Activated T-cell treated with anti-CD3 and anti-CD28 coated beads, Interleukin-2, amount 50 U/mL, for 4 hours (primary cell): ENCODE measurements around the gene SMIM13. TPM values are rescaled to one million over a fixed set of nuclear protein-coding genes. Genes with fewer than 3 reads are reported as not detected.
"Not testable (repeated sequence)": the region's sequence is repeated elsewhere in the genome, so short reads cannot be mapped to it uniquely, and the experiment has no call there.

Experiments used
- ATAC-seq, 2 donors: fragments of 200-7000 bp; cut with Tn5 transposase; one replicate each; pipeline ENCODE4 v1.10.0; 2021
- DNase-seq: peaks from one replicate; pipeline ENCODE4 v3.0.0-alpha.2; 2020
- H3K27me3 Mint-ChIP-seq: one replicate; pipeline ENCODE4 v1.8.0; 2021; ENCODE audit warnings: low read depth, mixed read lengths
- H3K36me3 Mint-ChIP-seq: one replicate; pipeline ENCODE4 v1.8.0; 2022; ENCODE audit warnings: mixed read lengths; ENCODE audit not compliant: insufficient read depth
- H3K4me1 Mint-ChIP-seq: one replicate; pipeline ENCODE4 v1.8.0; 2021; ENCODE audit warnings: low read depth, mixed read lengths
- H3K4me3 Mint-ChIP-seq: one replicate; pipeline ENCODE4 v1.8.0; 2021; ENCODE audit warnings: mild to moderate bottlenecking, moderate library complexity, mixed read lengths
- H3K9me3 Mint-ChIP-seq: one replicate; pipeline ENCODE4 v1.8.0; 2021; ENCODE audit warnings: mixed read lengths
- total RNA-seq, 3 donors: library from RNA; stranded (reverse); gene quantifications; one replicate each; pipeline ENCODE4 v1.2.1, GENCODE V29; 2021

Gene SMIM13
- total RNA-seq, 3 donors from 2014 or later = 13.7 to 15.2 (median 14.9) TPM

DNA sequence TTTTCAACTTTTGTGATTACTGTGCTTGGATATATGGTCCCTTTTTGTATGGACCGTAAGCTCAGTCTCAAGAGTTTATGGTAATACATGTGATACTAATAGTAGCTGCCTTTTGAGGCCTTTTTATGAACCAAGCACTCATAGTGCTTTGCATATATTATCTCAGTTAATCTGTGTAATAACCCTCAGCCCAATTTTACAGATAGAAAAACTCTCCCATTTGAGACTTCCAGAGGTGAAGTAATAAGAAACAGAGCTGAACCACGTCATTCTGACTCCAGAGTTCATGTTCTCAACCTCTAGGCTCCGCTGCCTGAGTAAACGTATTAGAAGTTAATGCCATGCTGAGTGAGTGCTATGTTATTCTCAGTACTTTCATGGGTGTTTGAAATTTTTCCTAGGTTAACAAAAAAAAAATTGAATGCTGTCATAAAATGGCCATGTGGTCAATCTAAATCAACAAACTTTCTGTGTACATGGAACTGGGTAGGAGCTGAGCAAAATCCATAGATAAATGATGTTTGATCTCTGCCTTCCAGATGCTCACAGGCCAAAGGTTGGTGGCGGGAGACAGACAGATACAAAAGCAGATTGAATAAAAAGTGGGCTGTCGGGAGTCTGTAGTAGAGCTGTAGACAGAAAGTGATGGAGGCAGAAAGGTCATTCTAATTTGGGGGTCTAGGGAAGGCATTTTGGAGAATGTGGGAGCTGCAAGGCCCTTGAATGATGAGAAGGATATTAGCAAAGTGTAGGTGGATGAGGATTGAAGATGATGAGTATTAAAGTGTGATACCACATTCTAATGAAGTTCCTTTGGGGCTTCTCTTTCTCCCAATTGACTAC lies 26.9 kb upstream of the SMIM13 start:
- ATAC-seq (no peak), DNase-seq (no peak)
- H3K4me1 Mint-ChIP-seq = no peaks in the 10 kb centered on the region
- H3K4me3 Mint-ChIP-seq = no peak overlapping the region
- H3K9me3 Mint-ChIP-seq = no peaks in the 10 kb centered on the region
- H3K27me3 Mint-ChIP-seq = peaks cover 6% of the 10 kb centered on the region
- H3K36me3 Mint-ChIP-seq = no peaks in the 10 kb centered on the region

DNA sequence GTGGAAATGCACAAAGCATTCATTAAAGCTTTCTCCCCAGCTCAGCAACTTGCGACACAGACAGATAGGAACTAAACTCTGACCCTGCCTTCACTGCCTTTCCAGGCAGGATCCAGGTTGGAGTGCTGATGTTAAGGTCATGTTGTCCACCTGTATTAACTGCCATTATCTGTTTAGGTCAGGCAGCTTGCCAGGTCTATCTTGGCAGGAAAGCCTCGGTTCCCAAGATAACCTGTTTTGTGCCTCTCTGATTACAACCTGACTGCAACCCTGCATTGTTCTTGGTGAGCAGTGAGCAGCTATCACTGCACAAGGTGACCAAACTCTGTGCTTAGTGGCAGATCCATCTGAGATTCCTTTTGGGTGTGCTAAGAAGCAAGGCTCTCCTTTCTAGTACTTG lies 26.3 kb upstream of the SMIM13 start:
- DNase-seq = no peak
- Mint-ChIP-seq H3K36me3 (no peaks in the 10 kb centered on the region), H3K9me3 (no peaks in the 10 kb centered on the region), H3K27me3 (peaks cover 5% of the 10 kb centered on the region), H3K4me3 (no peak overlapping the region), H3K4me1 (no peaks in the 10 kb centered on the region)
- ATAC-seq = no peak

DNA sequence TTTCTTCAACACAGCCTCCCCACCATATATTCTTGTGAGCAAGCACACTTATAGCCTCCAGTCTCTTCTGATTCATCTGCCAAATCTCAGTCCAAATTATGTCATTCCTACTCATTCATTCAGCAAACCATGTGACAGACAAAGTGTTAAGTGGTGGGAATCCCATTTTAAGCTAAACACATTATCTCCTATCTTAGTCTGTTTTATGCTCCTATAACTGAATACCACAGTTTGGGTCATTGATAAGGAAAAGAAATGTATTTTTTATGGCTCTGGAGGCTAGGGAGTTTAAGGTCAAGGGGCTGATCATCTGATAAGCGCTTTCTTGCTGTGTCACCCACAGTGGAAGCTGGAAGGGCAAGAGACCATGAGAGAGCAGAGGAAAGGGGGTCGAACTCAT lies 23.9 kb upstream of the SMIM13 start:
- DNase-seq (no peak), ATAC-seq (no peak)
- no peaks in the 10 kb centered on the region for H3K27me3 Mint-ChIP-seq
- H3K4me1 Mint-ChIP-seq = no peaks in the 10 kb centered on the region
- no peak overlapping the region for H3K4me3 Mint-ChIP-seq
- H3K36me3 Mint-ChIP-seq = no peaks in the 10 kb centered on the region
- H3K9me3 Mint-ChIP-seq = no peaks in the 10 kb centered on the region

DNA sequence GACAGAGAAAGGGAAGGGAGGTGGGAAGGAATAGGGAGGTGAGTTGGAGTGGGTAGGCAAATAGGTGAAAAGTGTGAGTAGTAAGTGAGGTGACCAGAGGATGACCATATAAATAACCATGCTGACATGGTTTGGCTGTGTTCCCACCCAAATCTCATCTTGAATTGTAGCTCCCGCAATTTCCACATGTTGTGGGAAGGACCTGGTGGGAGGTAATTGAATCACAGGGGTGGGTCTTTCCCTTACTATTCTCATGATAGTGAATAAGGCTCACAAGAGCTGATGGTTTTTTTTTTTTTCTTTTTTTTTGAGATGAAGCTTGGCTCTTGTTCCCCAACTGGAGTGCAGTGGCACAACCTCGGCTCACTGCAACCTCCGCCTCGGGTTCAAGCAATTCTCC lies 21.5 kb upstream of the SMIM13 start:
- H3K36me3 Mint-ChIP-seq = no peaks in the 10 kb centered on the region
- ATAC-seq = no peak
- H3K4me3 Mint-ChIP-seq = no peak overlapping the region
- no peaks in the 10 kb centered on the region for H3K9me3 Mint-ChIP-seq
- DNase-seq = no peak
- no peaks in the 10 kb centered on the region for H3K4me1 Mint-ChIP-seq
- H3K27me3 Mint-ChIP-seq = no peaks in the 10 kb centered on the region

DNA sequence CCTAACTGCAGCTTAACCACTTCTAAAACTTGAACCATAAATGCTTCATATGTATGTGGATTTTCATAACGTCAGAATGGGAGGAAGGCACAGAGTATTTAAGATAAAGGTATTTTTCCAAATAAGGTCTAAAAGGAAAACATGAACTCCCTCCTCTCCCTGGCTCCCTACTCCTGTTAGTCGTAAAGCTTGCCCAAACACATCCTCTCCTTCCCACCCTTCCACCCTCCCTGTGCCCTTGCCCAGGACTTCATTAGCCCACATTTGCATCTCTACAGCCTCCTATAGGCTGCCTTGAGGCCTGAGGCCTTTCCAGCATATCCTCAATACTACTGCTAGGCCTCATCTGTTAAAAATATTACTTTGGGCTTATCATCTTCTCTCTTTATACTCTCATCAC lies 17.1 kb upstream of the SMIM13 start:
- H3K27me3 Mint-ChIP-seq = peaks cover 2% of the 10 kb centered on the region
- no peaks in the 10 kb centered on the region for H3K4me1 Mint-ChIP-seq
- no peak overlapping the region for H3K4me3 Mint-ChIP-seq
- ATAC-seq (no peak), DNase-seq (no peak)
- H3K36me3 Mint-ChIP-seq = no peaks in the 10 kb centered on the region
- H3K9me3 Mint-ChIP-seq = no peaks in the 10 kb centered on the region

DNA sequence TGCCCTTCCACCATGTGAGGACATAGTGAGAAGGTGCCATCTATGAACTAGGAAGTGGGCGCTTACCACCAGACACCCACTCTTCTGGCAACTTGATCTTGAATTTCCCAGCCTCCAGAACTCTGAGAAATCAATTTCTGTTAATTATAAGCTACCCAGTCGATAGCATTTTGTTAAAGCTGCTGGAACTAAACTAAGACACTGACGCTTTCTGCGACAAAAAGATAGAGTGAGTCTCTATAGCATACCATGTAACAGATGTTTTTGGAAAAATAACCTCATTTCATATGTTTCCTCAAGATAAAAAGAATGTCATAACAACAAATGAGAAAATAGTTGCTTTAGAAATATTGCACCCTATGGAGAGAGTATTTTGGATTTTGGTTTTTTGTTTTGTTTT lies 15.4 kb upstream of the SMIM13 start:
- DNase-seq (no peak), ATAC-seq (no peak)
- Mint-ChIP-seq H3K27me3 (peaks cover 2% of the 10 kb centered on the region), H3K4me1 (no peaks in the 10 kb centered on the region), H3K9me3 (no peaks in the 10 kb centered on the region), H3K4me3 (no peak overlapping the region), H3K36me3 (no peaks in the 10 kb centered on the region)

DNA sequence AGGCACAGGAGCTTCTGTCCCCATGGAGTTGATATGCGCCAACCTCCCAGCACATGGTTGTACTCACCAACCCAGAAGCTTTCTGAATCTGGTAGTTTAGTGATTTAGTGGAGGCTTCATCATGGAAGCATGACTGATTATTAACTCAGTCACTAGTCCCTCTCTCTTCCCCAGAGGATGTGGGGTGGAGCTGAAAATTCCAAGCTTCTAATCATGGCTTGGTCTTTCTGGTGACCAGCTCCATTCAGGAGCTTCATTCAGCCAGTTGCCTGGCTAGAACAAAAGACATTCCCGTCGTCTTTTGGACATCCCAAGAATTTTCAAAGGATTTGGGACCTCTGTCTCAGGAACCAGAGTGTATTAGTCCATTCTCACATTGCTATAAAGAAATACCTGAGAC lies 13.3 kb upstream of the SMIM13 start:
- no peak overlapping the region for H3K4me3 Mint-ChIP-seq

DNA sequence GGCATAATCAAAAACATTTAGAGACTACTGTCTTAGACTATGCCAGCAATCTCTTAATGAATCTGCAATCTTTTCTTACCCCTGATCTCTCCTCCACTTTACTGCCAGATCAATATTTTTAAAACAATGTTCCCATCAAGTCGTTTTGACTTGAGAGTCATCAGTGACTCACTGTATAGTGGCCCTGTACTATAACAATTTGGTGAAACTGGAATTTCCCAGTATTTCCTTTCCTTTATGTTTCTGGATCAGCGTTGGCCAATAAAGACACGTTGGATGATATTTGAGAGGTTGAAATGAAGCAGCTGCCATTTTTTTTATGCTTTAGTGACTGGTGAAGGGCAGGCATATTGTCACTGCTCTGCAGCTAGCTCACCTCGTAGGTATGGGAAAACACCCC lies 10.1 kb upstream of the SMIM13 start:
- peaks cover 11% of the 10 kb centered on the region for H3K27me3 Mint-ChIP-seq
- no peak for ATAC-seq

More for the DNA sequence above, 13.3 kb upstream of the SMIM13 start:
- Mint-ChIP-seq H3K27me3 (peaks cover 5% of the 10 kb centered on the region), H3K36me3 (no peaks in the 10 kb centered on the region), H3K4me1 (no peaks in the 10 kb centered on the region), H3K9me3 (no peaks in the 10 kb centered on the region)
- ATAC-seq (no peak), DNase-seq (no peak)

DNA sequence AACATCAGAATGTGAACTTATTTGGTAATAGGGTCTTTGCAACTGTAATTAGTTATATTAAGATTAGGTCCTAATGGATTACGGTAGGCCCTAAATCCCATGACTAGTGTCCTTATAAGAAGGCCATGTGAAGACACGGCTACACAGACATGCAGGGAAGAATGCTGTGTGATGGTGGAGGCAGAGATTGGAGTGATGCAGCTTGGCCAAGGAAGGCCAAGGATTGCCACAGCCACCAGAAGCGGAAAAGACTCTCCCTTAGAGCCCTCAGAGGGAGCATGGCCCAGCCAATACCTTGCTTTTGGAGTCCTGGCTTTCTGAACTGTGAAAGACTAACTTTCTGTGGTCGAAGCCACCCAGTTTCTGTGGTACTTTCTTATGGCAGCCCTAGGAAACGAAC lies 9.7 kb upstream of the SMIM13 start:
- H3K4me3 Mint-ChIP-seq = no peak overlapping the region
- peaks cover 11% of the 10 kb centered on the region for H3K27me3 Mint-ChIP-seq
- H3K9me3 Mint-ChIP-seq = no peaks in the 10 kb centered on the region
- H3K36me3 Mint-ChIP-seq = no peaks in the 10 kb centered on the region
- no peak for DNase-seq
- no peak for ATAC-seq
- no peaks in the 10 kb centered on the region for H3K4me1 Mint-ChIP-seq

More for the DNA sequence above, 10.1 kb upstream of the SMIM13 start:
- Mint-ChIP-seq H3K36me3 (no peaks in the 10 kb centered on the region), H3K4me3 (no peak overlapping the region), H3K9me3 (no peaks in the 10 kb centered on the region), H3K4me1 (no peaks in the 10 kb centered on the region)
- no peak for DNase-seq

DNA sequence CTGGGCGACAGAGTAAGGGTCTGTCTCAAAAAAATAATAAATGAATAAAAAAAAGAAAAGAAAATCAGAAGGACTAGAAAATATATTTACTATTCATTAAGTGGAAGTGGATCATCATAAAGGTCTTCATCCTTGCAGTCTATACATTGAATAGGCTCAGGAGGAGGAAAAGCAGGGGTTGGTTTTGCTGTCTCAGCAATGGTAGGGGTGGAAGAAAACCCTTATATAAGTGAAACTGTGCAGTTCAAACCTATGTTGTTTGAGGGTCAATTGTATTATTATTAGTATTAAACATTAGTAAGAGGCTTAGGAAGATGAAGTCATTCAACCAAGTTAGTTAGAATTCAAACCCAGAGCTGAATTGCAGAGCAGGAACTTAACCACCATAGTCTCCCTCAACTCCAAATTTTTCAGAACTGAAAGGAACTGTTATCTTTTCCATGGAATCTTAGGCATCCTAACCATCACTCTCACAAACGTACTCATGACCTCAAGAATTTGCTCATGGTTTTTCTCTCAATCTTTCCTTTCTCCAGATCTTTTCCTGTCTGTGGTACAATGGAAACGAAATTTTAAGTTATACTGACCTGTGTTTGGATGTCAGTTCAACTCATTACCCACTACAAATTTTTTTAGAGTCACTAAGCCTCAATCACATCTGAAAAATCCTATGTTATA lies 7.7 kb upstream of the SMIM13 start:
- ATAC-seq (no peak), DNase-seq (no peak)
- H3K4me1 Mint-ChIP-seq = no peaks in the 10 kb centered on the region
- H3K9me3 Mint-ChIP-seq = no peaks in the 10 kb centered on the region
- H3K36me3 Mint-ChIP-seq = no peaks in the 10 kb centered on the region
- peaks cover 9% of the 10 kb centered on the region for H3K27me3 Mint-ChIP-seq
- no peak overlapping the region for H3K4me3 Mint-ChIP-seq

DNA sequence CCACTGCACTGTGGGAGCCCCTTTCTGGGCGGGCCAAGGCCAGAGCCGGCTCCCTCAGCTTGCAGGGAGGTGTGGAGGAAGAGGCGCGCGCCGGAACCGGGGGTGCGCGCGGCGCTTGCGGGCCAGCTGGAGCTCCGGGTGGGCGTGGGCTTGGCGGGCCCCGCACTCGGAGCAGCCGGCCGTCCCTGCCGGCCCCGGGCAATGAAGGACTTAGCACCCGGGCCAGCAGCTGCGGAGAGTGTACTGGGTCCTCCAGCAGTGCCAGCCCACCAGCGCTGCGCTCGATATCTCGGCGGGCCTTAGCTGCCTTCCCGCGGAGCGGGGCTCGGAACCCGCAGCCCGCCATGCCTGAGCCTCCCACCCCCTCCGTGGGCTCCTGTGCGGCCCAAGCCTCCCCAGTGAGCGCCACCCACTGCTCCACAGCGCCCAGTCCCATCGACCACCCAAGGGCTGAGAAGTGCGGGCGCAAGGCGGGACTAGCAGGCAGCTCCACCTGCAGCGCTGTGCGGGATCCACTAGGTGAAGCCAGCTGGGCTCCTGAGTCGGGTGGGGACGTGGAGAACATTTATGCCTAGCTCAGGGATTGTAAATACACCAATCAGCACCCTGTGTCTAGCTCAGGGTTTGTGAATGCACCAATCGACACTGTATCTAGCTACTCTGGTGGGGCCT lies 6.4 kb upstream of the SMIM13 start:
- ATAC-seq, H3K36me3 Mint-ChIP-seq, DNase-seq, H3K4me1 Mint-ChIP-seq, H3K27me3 Mint-ChIP-seq, H3K9me3 Mint-ChIP-seq, H3K4me3 Mint-ChIP-seq: not testable (repeated sequence)

DNA sequence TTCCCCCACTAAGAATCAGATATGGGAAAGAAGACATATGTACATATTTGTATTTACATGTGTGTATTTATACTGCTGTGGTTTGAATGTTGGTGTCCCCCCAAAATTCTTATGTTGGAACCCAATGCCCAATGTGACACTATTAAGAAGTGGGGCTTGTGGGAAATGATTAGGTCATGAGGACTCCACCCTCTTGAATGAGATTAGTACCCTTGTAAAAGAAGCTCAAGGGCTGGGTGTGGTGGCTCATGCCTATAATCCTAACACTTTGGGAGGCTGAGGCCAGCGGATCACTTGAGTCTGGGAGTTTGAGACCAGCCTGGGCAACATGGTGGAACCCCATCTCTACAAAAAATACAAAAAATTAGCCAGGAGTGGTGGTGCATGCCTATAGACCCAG lies 3.9 kb upstream of the SMIM13 start:
- Mint-ChIP-seq H3K4me3 (no peak overlapping the region), H3K9me3 (no peaks in the 10 kb centered on the region), H3K36me3 (no peaks in the 10 kb centered on the region), H3K27me3 (peaks cover 6% of the 10 kb centered on the region), H3K4me1 (peaks cover 9% of the 10 kb centered on the region)
- ATAC-seq (no peak), DNase-seq (no peak)

DNA sequence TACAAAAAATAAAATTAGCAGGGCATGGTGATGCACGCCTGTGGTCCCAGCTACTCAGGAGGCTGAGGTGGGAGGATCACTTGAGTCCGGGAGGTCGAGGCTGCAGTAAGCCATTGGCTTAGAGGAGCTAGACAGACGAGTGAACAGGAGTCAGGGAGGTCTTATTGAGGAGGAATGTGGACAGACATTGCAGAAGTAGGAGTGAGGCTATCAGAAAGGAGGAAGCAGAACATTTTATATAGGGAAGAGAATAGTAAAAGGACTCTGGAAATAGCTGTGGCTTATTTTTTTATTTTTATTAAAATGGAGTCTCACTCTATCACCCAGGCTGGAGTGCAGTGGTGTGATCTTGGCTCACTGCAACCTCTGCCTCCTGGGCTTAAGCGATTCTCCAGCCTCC lies 2.5 kb upstream of the SMIM13 start:
- H3K36me3 Mint-ChIP-seq, DNase-seq, H3K4me3 Mint-ChIP-seq, ATAC-seq, H3K27me3 Mint-ChIP-seq, H3K9me3 Mint-ChIP-seq: not testable (repeated sequence)
- peaks cover 22% of the 10 kb centered on the region for H3K4me1 Mint-ChIP-seq

DNA sequence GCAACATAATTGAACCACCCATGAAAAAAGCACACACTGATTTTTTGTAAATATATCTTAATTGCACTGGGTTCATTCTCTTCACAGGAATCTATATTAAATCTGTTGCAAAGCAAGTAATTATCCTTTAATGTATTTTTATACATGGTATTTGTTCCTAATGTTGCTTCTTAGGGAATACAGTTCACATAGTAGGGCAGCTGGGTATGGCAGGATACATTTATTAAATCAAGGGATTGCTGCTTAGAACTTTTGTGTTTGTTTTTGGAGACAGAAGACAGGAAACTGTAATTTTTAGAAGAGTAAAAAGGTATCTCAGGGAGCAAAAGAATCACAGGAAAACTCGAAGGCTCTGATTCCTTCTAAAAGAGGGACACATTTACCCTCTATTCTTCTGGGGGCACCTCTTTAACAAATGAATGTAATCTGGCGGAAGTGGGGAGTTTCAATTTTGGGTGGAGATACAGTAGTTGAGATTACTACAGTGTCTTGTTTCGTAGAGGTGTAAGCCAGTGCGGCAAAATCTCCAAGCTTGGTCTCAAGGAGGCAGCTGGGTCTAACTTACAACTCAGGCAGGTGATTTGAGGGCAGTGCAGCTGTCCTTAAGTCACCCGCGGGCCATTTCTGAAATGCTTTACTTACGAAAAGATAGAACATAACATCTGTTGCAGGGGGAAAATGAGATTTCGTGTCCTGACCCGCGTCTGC lies 812 bp upstream of the SMIM13 start:
- DNase-seq = no peak
- no peaks in the 10 kb centered on the region for H3K36me3 Mint-ChIP-seq
- ATAC-seq = peak; percentile 5 to 11
- peaks cover 6% of the 10 kb centered on the region for H3K27me3 Mint-ChIP-seq
- H3K4me3 Mint-ChIP-seq = peak overlapping the region; percentile 94
- H3K4me1 Mint-ChIP-seq = peaks cover 27% of the 10 kb centered on the region
- H3K9me3 Mint-ChIP-seq = no peaks in the 10 kb centered on the region
